Measurements from ENCODE around the gene PANX3. TPM values are rescaled to one million over a fixed set of nuclear protein-coding genes. Genes with fewer than 3 reads are reported as not detected.

PANX3 gene
- total RNA-seq, 2 experiments from 2014 or later = not detected

DNA sequence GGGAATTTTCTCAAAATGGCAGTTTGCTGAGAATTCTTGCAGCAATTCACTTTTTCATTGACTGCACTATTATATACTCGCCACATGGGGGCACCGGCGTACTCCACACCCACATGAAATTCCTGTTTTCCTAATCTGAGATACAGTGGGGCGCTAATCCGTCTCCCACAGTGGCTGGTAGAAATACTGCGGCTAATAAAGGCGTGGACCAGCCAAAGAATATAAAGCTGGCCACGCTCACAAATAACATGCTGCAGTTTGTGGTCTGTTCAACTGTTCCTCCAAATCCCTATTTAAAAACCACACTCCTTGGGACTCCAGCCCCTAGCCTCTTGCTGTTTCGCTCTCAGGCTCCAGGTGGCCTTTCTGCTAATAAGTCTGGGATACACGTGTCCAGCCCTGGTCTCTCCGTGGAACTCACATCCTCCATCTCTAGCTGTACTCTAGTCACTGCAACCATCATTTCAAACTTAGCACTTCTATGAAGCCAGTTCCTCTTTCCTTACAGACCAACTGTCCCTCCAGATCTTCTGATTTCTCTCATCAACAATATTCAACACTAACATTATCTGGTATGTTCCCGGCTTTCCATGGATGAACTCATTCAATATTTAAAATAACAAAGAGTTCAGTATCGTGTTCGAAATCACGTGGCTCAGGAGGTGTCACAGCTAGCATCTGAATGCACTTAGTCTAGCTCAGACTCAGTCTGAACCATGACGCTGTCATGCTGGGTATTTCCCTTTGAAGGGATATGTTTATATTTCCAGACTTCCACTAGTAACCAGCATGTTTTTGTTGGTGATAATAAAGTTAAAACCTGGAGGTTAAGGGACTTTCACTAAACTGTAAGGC, 33.4 kb downstream of the PANX3 start:
- Mint-ChIP-seq H3K36me3 (ENCODE audit: low read depth) (peaks cover 3% of the 10 kb centered on the region), H3K9me3 (no peaks in the 10 kb centered on the region), H3K4me3 (no peak overlapping the region), H3K27ac (no peak overlapping the region), H3K4me1 (no peaks in the 10 kb centered on the region), H3K27me3 (no peaks in the 10 kb centered on the region)
- peak; percentile 23 for DNase-seq
- POLR2A ChIA-PET = no interaction called here
- CTCF ChIA-PET = interaction anchor here (0.8 to 0.9 kb wide), 5 partner anchors 22 to 479 kb away, joined by 3 read pairs; partner anchors contain the start of gene TBRG1

- H3K27ac Mint-ChIP-seq = no peak overlapping the region
- no peak for DNase-seq
- H3K36me3 Mint-ChIP-seq (ENCODE audit: low read depth) = no peaks in the 10 kb centered on the region
- CTCF ChIA-PET = no interaction called here
- no peaks in the 10 kb centered on the region for H3K4me1 Mint-ChIP-seq
- H3K4me3 Mint-ChIP-seq = no peak overlapping the region
- no peaks in the 10 kb centered on the region for H3K9me3 Mint-ChIP-seq
- POLR2A ChIA-PET = no interaction called here
- H3K27me3 Mint-ChIP-seq = no peaks in the 10 kb centered on the region
Observed at GRCh38 chr11:124646148-124646547, 34.9 kb downstream of the PANX3 start.

GRCh38 chr11:124648610-124649009, 37.4 kb downstream of the PANX3 start:
- ChIA-PET POLR2A (no interaction called here), CTCF (interaction anchor here (0.6 to 1.6 kb wide), 2 partner anchors 23 to 131 kb away, joined by 4 read pairs; no protein-coding TSS in a partner anchor)
- H3K9me3 Mint-ChIP-seq = no peaks in the 10 kb centered on the region
- H3K27ac Mint-ChIP-seq = no peak overlapping the region
- DNase-seq = no peak
- H3K36me3 Mint-ChIP-seq (ENCODE audit: low read depth) = peaks cover 2% of the 10 kb centered on the region
- no peak overlapping the region for H3K4me3 Mint-ChIP-seq
- H3K27me3 Mint-ChIP-seq = no peaks in the 10 kb centered on the region
- no peaks in the 10 kb centered on the region for H3K4me1 Mint-ChIP-seq

GRCh38 chr11:124656774-124657630, 45.8 kb downstream of the PANX3 start:
- Mint-ChIP-seq H3K9me3 (no peaks in the 10 kb centered on the region), H3K36me3 (ENCODE audit: low read depth) (peaks cover 2% of the 10 kb centered on the region), H3K27me3 (no peaks in the 10 kb centered on the region), H3K4me1 (no peaks in the 10 kb centered on the region), H3K27ac (no peak overlapping the region), H3K4me3 (no peak overlapping the region)
- DNase-seq = no peak
- ChIA-PET POLR2A (interaction anchor here (0.6 kb wide), 1 partner anchor 34 kb away, joined by 3 read pairs; no protein-coding TSS in a partner anchor), CTCF (interaction anchor here (1.3 kb wide), 1 partner anchor 179 kb away, joined by 3 read pairs; no protein-coding TSS in a partner anchor)

DNA sequence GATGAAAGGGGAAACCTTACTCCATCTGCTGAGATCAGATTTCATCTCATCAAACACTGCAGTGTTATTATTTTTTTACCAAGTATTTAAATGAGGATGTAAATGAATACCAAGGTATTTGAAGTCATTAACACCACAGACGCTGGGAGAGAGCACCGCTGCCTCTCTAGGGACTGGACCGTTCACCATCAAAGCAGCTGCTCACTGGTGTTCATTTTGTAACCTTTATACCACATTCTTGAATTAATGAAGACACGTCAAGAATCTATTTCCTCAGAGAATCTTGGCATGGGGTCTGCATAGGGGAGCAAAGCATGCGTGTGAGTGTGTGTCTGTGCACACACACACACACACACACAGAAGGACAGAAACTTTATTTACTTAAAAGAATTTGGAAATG, 46.7 kb downstream of the PANX3 start:
- H3K9me3 Mint-ChIP-seq = no peaks in the 10 kb centered on the region
- H3K4me3 Mint-ChIP-seq = no peak overlapping the region
- no peaks in the 10 kb centered on the region for H3K4me1 Mint-ChIP-seq
- CTCF ChIA-PET = no interaction called here
- POLR2A ChIA-PET = no interaction called here
- H3K27me3 Mint-ChIP-seq = no peaks in the 10 kb centered on the region
- no peak overlapping the region for H3K27ac Mint-ChIP-seq
- no peak for DNase-seq
- peaks cover 2% of the 10 kb centered on the region for H3K36me3 Mint-ChIP-seq (ENCODE audit: low read depth)

GRCh38 chr11:124658501-124658900, 47.3 kb downstream of the PANX3 start:
- Mint-ChIP-seq H3K9me3 (no peaks in the 10 kb centered on the region), H3K27me3 (no peaks in the 10 kb centered on the region), H3K4me1 (no peaks in the 10 kb centered on the region), H3K4me3 (no peak overlapping the region), H3K27ac (no peak overlapping the region), H3K36me3 (ENCODE audit: low read depth) (no peaks in the 10 kb centered on the region)
- ChIA-PET POLR2A (no interaction called here), CTCF (interaction anchor here (1.1 kb wide), 1 partner anchor 18 kb away, joined by 3 read pairs; no protein-coding TSS in a partner anchor)
- no peak for DNase-seq

GRCh38 chr11:124658986-124659385, 47.8 kb downstream of the PANX3 start:
- no peaks in the 10 kb centered on the region for H3K9me3 Mint-ChIP-seq
- CTCF ChIA-PET = interaction anchor here (0.7 to 1.1 kb wide), 2 partner anchors 19 to 251 kb away, joined by 3 read pairs; no protein-coding TSS in a partner anchor
- no peak overlapping the region for H3K27ac Mint-ChIP-seq
- no peaks in the 10 kb centered on the region for H3K4me1 Mint-ChIP-seq
- POLR2A ChIA-PET = no interaction called here
- H3K4me3 Mint-ChIP-seq = no peak overlapping the region
- H3K36me3 Mint-ChIP-seq (ENCODE audit: low read depth) = no peaks in the 10 kb centered on the region
- no peak for DNase-seq
- no peaks in the 10 kb centered on the region for H3K27me3 Mint-ChIP-seq

DNA sequence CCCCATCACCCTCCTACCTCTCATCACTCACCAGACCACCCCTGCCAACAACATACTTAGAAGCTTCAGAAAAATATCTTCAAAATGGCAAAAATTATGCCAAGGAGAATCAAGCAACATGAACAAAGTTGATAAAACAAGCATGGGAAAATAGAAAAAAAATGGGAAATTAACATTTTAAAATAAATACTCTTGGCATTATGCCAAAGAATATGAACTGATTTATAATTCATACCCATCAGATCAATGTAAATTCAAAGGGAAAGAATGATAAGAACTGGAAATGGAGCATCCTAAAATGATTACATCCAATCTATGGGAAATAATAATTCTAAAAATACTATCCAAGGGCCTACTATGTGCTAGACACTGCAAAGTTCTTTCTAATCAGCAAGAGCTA, 50.3 kb downstream of the PANX3 start:
- H3K27me3 Mint-ChIP-seq = no peaks in the 10 kb centered on the region
- no peak overlapping the region for H3K27ac Mint-ChIP-seq
- no peak overlapping the region for H3K4me3 Mint-ChIP-seq
- CTCF ChIA-PET = no interaction called here
- H3K36me3 Mint-ChIP-seq (ENCODE audit: low read depth) = no peaks in the 10 kb centered on the region
- no peaks in the 10 kb centered on the region for H3K4me1 Mint-ChIP-seq
- POLR2A ChIA-PET = no interaction called here
- no peaks in the 10 kb centered on the region for H3K9me3 Mint-ChIP-seq
- no peak for DNase-seq

DNA sequence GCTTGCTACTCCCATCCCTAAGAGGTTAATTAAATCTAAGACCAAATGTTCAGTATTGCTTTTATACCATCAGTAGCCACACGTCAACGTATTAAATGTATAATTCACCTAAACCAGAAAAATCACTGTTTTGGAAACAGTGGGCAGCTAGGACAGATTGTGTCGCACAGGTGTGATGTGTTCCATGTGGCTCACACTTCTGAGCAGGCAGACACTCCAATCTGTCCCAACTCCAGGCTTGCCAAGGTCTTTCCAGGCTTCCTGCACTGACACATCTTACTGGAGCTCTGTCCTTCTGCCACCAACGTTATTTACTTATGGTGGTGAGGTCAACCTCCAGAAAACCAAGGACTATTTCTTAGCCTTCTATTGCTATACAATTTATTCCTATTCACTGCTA, 50.9 kb downstream of the PANX3 start:
- ChIA-PET POLR2A (no interaction called here), CTCF (no interaction called here)
- Mint-ChIP-seq H3K27ac (no peak overlapping the region), H3K4me1 (no peaks in the 10 kb centered on the region), H3K9me3 (no peaks in the 10 kb centered on the region), H3K4me3 (no peak overlapping the region), H3K27me3 (no peaks in the 10 kb centered on the region), H3K36me3 (ENCODE audit: low read depth) (no peaks in the 10 kb centered on the region)
- DNase-seq = no peak

- Mint-ChIP-seq H3K36me3 (ENCODE audit: low read depth) (no peaks in the 10 kb centered on the region), H3K4me3 (no peak overlapping the region)
- CTCF ChIA-PET = interaction anchor here (0.7 to 1.9 kb wide), 4 partner anchors 9 to 174 kb away, joined by 3 to 7 read pairs (median 4); no protein-coding TSS in a partner anchor
Observed at GRCh38 chr11:124663861-124664260, 52.6 kb downstream of the PANX3 start.

DNA sequence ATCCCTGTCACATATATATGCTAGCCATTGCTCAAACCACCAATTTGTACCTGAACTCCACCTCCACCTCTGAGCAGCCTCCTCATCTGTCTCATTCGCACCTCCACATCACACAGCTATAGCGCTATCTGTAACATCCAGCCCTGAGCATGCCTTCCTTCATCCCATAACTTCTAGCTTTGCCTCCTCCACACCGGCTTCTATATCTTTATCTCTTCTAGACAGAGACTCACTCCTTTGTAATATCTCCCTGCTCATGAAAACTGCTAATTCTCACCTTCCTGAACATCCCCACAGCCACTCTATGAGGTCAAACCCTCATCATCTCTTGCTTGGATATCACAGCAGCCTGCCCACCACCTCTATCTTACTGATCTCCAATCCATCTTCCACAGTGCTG, 56.4 kb downstream of the PANX3 start:
- Mint-ChIP-seq H3K27ac (no peak overlapping the region), H3K4me3 (no peak overlapping the region), H3K4me1 (peaks cover 18% of the 10 kb centered on the region), H3K36me3 (ENCODE audit: low read depth) (peaks cover 4% of the 10 kb centered on the region), H3K9me3 (peaks cover 2% of the 10 kb centered on the region), H3K27me3 (no peaks in the 10 kb centered on the region)
- POLR2A ChIA-PET = no interaction called here
- no peak for DNase-seq
- CTCF ChIA-PET = no interaction called here

More at GRCh38 chr11:124663861-124664260, 52.6 kb downstream of the PANX3 start:
- Mint-ChIP-seq H3K27ac (no peak overlapping the region), H3K27me3 (no peaks in the 10 kb centered on the region), H3K4me1 (no peaks in the 10 kb centered on the region), H3K9me3 (no peaks in the 10 kb centered on the region)
- DNase-seq = no peak
- POLR2A ChIA-PET = no interaction called here

GRCh38 chr11:124669193-124669592, 58.0 kb downstream of the PANX3 start:
- Mint-ChIP-seq H3K4me1 (peaks cover 29% of the 10 kb centered on the region), H3K9me3 (peaks cover 2% of the 10 kb centered on the region), H3K27ac (no peak overlapping the region), H3K4me3 (no peak overlapping the region), H3K27me3 (no peaks in the 10 kb centered on the region), H3K36me3 (ENCODE audit: low read depth) (peaks cover 4% of the 10 kb centered on the region)
- POLR2A ChIA-PET = no interaction called here
- DNase-seq = peak; percentile 60
- CTCF ChIA-PET = interaction anchor here (0.6 to 3.1 kb wide), 20 partner anchors 9 to 207 kb away, joined by 3 to 22 read pairs (median 5); partner anchors contain the start of gene VSIG2
